ENCODE data around the gene WNT9B. TPM values are rescaled to one million over a fixed set of nuclear protein-coding genes. Genes with fewer than 3 reads are reported as not detected.

WNT9B gene
- total and polyA plus RNA-seq, 2 donors (not counting 1 experiment from before 2014, with no cell fraction given): not detected

DNA sequence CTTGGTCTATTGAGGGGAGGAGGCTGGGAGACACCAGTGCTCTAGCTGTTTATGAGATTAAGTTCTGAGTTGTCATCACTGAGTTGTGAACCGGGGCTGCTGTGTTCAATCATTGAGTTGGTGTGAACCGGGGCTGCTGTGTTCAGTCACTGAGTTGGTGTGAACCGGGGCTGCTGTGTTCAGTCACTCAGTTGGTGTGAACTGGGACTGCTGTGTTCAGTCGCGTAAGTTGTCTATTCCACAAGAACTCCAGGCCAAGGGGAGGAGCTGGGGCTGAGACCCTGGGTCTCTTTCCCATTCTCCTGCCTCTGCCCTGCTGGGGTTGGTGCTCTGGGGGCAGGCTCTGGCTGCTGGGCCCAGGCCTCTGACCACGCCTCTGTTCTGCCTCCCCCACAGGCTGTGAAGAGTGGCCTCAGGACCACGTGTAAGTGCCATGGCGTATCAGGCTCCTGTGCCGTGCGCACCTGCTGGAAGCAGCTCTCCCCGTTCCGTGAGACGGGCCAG, 24.5 kb downstream of the WNT9B start:
- no peaks in the 10 kb centered on the region for H3K79me2 ChIP-seq (ENCODE audit: control insufficient read depth, insufficient read depth, low read length)

DNA sequence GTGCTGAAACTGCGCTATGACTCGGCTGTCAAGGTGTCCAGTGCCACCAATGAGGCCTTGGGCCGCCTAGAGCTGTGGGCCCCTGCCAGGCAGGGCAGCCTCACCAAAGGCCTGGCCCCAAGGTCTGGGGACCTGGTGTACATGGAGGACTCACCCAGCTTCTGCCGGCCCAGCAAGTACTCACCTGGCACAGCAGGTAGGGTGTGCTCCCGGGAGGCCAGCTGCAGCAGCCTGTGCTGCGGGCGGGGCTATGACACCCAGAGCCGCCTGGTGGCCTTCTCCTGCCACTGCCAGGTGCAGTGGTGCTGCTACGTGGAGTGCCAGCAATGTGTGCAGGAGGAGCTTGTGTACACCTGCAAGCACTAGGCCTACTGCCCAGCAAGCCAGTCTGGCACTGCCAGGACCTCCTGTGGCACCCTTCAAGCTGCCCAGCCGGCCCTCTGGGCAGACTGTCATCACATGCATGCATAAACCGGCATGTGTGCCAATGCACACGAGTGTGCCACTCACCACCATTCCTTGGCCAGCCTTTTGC, 25.0 kb downstream of the WNT9B start:
- H3K36me3 ChIP-seq (ENCODE audit: control insufficient read depth, insufficient read depth, low read length): no peaks in the 10 kb centered on the region
- no peaks in the 10 kb centered on the region for H3K9me3 ChIP-seq (ENCODE audit: control insufficient read depth, insufficient read depth, low read depth, low read length)
- peaks cover 12% of the 10 kb centered on the region for H3K27me3 ChIP-seq (ENCODE audit: control insufficient read depth, insufficient read depth, low read length)
- no peak overlapping the region for H3K4me2 ChIP-seq (ENCODE audit: extremely low read depth, insufficient read depth, low read length)
- H3K79me2 ChIP-seq (ENCODE audit: control insufficient read depth, insufficient read depth, low read length): no peaks in the 10 kb centered on the region
- no peak overlapping the region for H3K9ac ChIP-seq (ENCODE audit: insufficient read depth, low read length)
- H3K4me3 ChIP-seq (replicated peaks in 1 of 4; ENCODE audit: control extremely low read depth in 1 of 4, insufficient read depth in 1 of 4, low read depth in 3 of 4, low read length in 4 of 4): no peak overlapping the region
- H3K4me1 ChIP-seq (ENCODE audit: control insufficient read depth, extremely low read depth, insufficient read depth, low read length): no peaks in the 10 kb centered on the region
- H2AFZ ChIP-seq (ENCODE audit: low read length): no peak overlapping the region
- H4K20me1 ChIP-seq (ENCODE audit: control insufficient read depth, extremely low read depth, insufficient read depth, low read length): no peaks in the 10 kb centered on the region
- no peak for DNase-seq (ENCODE audit: low read depth in 2 of 2)
- no peak for TF ChIP-seq EZH2 (IDR thresholded peaks at IDR 0.05; ENCODE audit: low read length, missing control alignments)
- TF ChIP-seq, protein P1, sequence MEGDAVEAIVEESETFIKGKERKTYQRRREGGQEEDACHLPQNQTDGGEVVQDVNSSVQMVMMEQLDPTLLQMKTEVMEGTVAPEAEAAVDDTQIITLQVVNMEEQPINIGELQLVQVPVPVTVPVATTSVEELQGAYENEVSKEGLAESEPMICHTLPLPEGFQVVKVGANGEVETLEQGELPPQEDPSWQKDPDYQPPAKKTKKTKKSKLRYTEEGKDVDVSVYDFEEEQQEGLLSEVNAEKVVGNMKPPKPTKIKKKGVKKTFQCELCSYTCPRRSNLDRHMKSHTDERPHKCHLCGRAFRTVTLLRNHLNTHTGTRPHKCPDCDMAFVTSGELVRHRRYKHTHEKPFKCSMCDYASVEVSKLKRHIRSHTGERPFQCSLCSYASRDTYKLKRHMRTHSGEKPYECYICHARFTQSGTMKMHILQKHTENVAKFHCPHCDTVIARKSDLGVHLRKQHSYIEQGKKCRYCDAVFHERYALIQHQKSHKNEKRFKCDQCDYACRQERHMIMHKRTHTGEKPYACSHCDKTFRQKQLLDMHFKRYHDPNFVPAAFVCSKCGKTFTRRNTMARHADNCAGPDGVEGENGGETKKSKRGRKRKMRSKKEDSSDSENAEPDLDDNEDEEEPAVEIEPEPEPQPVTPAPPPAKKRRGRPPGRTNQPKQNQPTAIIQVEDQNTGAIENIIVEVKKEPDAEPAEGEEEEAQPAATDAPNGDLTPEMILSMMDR (conservative IDR thresholded peaks at IDR 0.05 in 1 of 2, IDR thresholded peaks at IDR 0.05 in 1 of 2; ENCODE audit: low read depth in 1 of 2, low read length in 2 of 2): peak in 1 of 2 donors; percentile 9
- no peak overlapping the region for H3K27ac ChIP-seq (ENCODE audit: insufficient read depth, low read length)

More for the DNA sequence above, 24.5 kb downstream of the WNT9B start:
- DNase-seq (ENCODE audit: low read depth in 2 of 2): no peak
- Histone ChIP-seq H3K27me3 (ENCODE audit: control insufficient read depth, insufficient read depth, low read length) (peaks cover 12% of the 10 kb centered on the region), H3K4me2 (ENCODE audit: extremely low read depth, insufficient read depth, low read length) (no peak overlapping the region), H3K9ac (ENCODE audit: insufficient read depth, low read length) (no peak overlapping the region), H3K36me3 (ENCODE audit: control insufficient read depth, insufficient read depth, low read length) (no peaks in the 10 kb centered on the region), H3K4me1 (ENCODE audit: control insufficient read depth, extremely low read depth, insufficient read depth, low read length) (no peaks in the 10 kb centered on the region), H2AFZ (ENCODE audit: low read length) (no peak overlapping the region), H3K9me3 (ENCODE audit: control insufficient read depth, insufficient read depth, low read depth, low read length) (no peaks in the 10 kb centered on the region), H3K27ac (ENCODE audit: insufficient read depth, low read length) (no peak overlapping the region), H4K20me1 (ENCODE audit: control insufficient read depth, extremely low read depth, insufficient read depth, low read length) (no peaks in the 10 kb centered on the region), H3K4me3 (replicated peaks in 1 of 4; ENCODE audit: control extremely low read depth in 1 of 4, insufficient read depth in 1 of 4, low read depth in 3 of 4, low read length in 4 of 4) (no peak overlapping the region)
- no peak for TF ChIP-seq EZH2 (IDR thresholded peaks at IDR 0.05; ENCODE audit: low read length, missing control alignments)
- TF ChIP-seq, protein P1 (conservative IDR thresholded peaks at IDR 0.05 in 1 of 2, IDR thresholded peaks at IDR 0.05 in 1 of 2; ENCODE audit: low read depth in 1 of 2, low read length in 2 of 2): no peak

DNA sequence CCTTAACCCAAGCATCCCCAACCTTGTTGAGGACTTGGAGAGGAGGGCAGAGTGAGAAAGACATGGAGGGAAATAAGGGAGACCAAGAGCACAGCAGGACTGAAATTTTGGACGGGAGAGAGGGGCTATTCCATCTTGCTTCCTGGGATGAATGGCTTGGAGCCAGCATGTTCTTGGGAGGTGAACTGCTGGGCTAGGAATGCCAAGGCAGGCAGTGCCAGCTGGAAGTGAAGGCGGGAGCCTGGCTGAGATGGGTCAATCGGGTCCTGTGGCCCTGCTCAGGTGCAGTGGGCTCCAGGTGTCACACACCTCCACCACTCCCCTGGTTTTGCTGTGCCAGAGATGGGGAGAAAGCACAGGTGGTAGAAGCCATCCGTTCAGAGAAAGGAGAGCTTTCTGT, 25.5 kb downstream of the WNT9B start:
- Histone ChIP-seq H4K20me1 (ENCODE audit: control insufficient read depth, extremely low read depth, insufficient read depth, low read length) (no peaks in the 10 kb centered on the region), H2AFZ (ENCODE audit: low read length) (no peak overlapping the region), H3K9ac (ENCODE audit: insufficient read depth, low read length) (no peak overlapping the region)

More for the DNA sequence above, 25.5 kb downstream of the WNT9B start:
- Histone ChIP-seq H3K79me2 (ENCODE audit: control insufficient read depth, insufficient read depth, low read length) (no peaks in the 10 kb centered on the region), H3K36me3 (ENCODE audit: control insufficient read depth, insufficient read depth, low read length) (no peaks in the 10 kb centered on the region), H3K27me3 (ENCODE audit: control insufficient read depth, insufficient read depth, low read length) (peaks cover 12% of the 10 kb centered on the region), H3K27ac (ENCODE audit: insufficient read depth, low read length) (no peak overlapping the region), H3K4me2 (ENCODE audit: extremely low read depth, insufficient read depth, low read length) (no peak overlapping the region), H3K4me1 (ENCODE audit: control insufficient read depth, extremely low read depth, insufficient read depth, low read length) (no peaks in the 10 kb centered on the region), H3K9me3 (ENCODE audit: control insufficient read depth, insufficient read depth, low read depth, low read length) (no peaks in the 10 kb centered on the region), H3K4me3 (replicated peaks in 1 of 4; ENCODE audit: control extremely low read depth in 1 of 4, insufficient read depth in 1 of 4, low read depth in 3 of 4, low read length in 4 of 4) (no peak overlapping the region)
- TF ChIP-seq EZH2 (IDR thresholded peaks at IDR 0.05; ENCODE audit: low read length, missing control alignments): no peak
- TF ChIP-seq, protein P1 (conservative IDR thresholded peaks at IDR 0.05 in 1 of 2, IDR thresholded peaks at IDR 0.05 in 1 of 2; ENCODE audit: low read depth in 1 of 2, low read length in 2 of 2): no peak
- no peak for DNase-seq (ENCODE audit: low read depth in 2 of 2)
